Neural progenitor cell (in vitro differentiated cells): ENCODE data around the gene TNFSF13B. TPM values are rescaled to one million over a fixed set of nuclear protein-coding genes. Genes with fewer than 3 reads are reported as not detected.

Experiments used
- small RNA-seq: library from RNA; depleted of rRNA; stranded (forward); fragments of <200 nt; gene quantifications from one replicate; pipeline ENCODE3, GENCODE V24; 2015
- total RNA-seq: library from RNA; depleted of rRNA; stranded (reverse); fragments of >200 nt; gene quantifications from 2 replicates; pipeline ENCODE4 v1.2.3, GENCODE V29; 2015; ENCODE audit warnings: low replicate concordance

The TNFSF13B gene
- total RNA-seq, 1 donor from 2014 or later: 0.45 TPM

Small RNA genes lying within 50 kb of the gene (small RNA-seq; reads per million reads assigned to genes)
- gene RNA5SP39: not detected

Other genes with a start within 250 kb of the TNFSF13B start
- gene LIG4, start 54.2 kb upstream of the TNFSF13B start, total RNA-seq: 8.0 and 16.3 TPM in 2 replicates
- 10.7 and 17.6 TPM in 2 replicates for gene ABHD13, start 51.3 kb upstream of the TNFSF13B start, total RNA-seq